Uterus (tissue), 4 donors: Measurements from ENCODE around the gene CALN1. TPM values are rescaled to one million over a fixed set of nuclear protein-coding genes. Genes with fewer than 3 reads are reported as not detected.

Source experiments
- DNase-seq, 2 donors: peaks; one replicate each; pipeline ENCODE4 v3.0.0-alpha.2; 2019 to 2020
- H3K27ac ChIP-seq, 2 donors: fragments of 200-600 bp; sonication (generic); 1 replicate in 1 of 2; 2 replicates in 1 of 2; pipeline ENCODE4 v1.5.1; 2016 to 2018
- H3K27me3 ChIP-seq, 2 donors: fragments of 200-600 bp; sonication (generic); one replicate each; pipeline ENCODE4 v1.5.1; 2018 to 2019; ENCODE audit warnings: control low read depth in 1 of 2
- H3K36me3 ChIP-seq, 2 donors: fragments of 200-600 bp; sonication (generic); one replicate each; pipeline ENCODE4 v1.5.1; 2019; ENCODE audit warnings: control low read depth in 1 of 2
- H3K4me1 ChIP-seq, 2 donors: fragments of 200-600 bp; sonication (generic); one replicate each; pipeline ENCODE4 v1.5.1; 2018 to 2019; ENCODE audit warnings: control low read depth in 1 of 2
- H3K4me3 ChIP-seq, 2 donors: fragments of 200-600 bp; sonication (generic); 1 replicate in 1 of 2; 2 replicates in 1 of 2; pipeline ENCODE4 v1.5.1; 2018 to 2019; ENCODE audit warnings: mild to moderate bottlenecking in 1 of 2
- H3K9me3 ChIP-seq, 2 donors: fragments of 200-600 bp; sonication (generic); one replicate each; pipeline ENCODE4 v1.5.1; 2019; ENCODE audit warnings: control low read depth in 1 of 2
- CTCF ChIP-seq, 4 experiments: fragments of 200-600 bp in 2 of 4; fragments of 450-650 bp in 2 of 4; sonication (generic) in 2 of 4; IDR thresholded peaks; one replicate each; pipeline ENCODE4 v1.5.1; 2016 to 2019; ENCODE audit warnings: antibody characterized with exemption in 4 of 4, mild to moderate bottlenecking in 2 of 4, moderate library complexity in 1 of 4
- POLR2A ChIP-seq, 2 donors: fragments of 450-650 bp; IDR thresholded peaks; one replicate each; pipeline ENCODE4 v1.6.1; 2016; ENCODE audit warnings: antibody characterized with exemption in 2 of 2, mild to moderate bottlenecking in 1 of 2, moderate library complexity in 1 of 2
- intact Hi-C: fragments of 100-400 bp; cut with DNase I; formaldehyde crosslinking; loops from one replicate; pipeline ENCODE4 v1.15.1; 2023; ENCODE audit warnings: low total_unique reads
- total RNA-seq, 4 donors: library from RNA; depleted of rRNA in 3 of 4; stranded (reverse); fragments of >200 nt in 3 of 4; gene quantifications; one replicate each; pipeline versions ENCODE4 v1.1.0 to v1.2.4, GENCODE V29; 2014 to 2023
- donor health status: DM: yes; HTN: yes; CAD: no.

Gene CALN1
- total RNA-seq, 4 donors from 2014 or later, result 0.49 to 2.3 (median 1.5) TPM; not detected in 1

DNA sequence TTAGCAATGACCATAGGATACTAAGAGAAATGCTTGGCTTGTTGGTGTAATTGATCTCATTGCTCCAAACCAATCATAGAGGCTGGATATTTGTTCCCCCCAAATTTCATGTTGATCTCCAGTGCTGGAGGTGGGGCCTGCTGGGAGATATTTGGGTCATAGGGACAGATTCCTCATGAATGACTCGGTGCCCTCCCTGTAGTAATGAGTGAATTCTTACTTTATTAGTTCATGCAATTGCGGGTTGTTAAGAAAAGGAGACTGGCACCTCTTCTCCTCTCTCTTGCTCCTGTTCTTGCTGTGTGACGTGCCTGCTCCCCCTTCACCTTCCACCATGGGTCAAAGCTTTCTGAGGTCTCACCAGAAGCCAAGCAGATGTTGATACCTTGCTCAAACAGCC is 630.1 kb downstream of the CALN1 start:
- Histone ChIP-seq H3K4me3 (no peak overlapping the region), H3K27me3 (no peaks in the 10 kb centered on the region), H3K9me3 (no peaks in the 10 kb centered on the region), H3K4me1 (no peaks in the 10 kb centered on the region), H3K36me3 (no peaks in the 10 kb centered on the region), H3K27ac (no peak overlapping the region)
- no peak for DNase-seq
- no peak for TF ChIP-seq POLR2A (IDR thresholded peaks at IDR 0.05)
- TF ChIP-seq CTCF (IDR thresholded peaks at IDR 0.05), result no peak
- intact Hi-C loops, result no loop called here

DNA sequence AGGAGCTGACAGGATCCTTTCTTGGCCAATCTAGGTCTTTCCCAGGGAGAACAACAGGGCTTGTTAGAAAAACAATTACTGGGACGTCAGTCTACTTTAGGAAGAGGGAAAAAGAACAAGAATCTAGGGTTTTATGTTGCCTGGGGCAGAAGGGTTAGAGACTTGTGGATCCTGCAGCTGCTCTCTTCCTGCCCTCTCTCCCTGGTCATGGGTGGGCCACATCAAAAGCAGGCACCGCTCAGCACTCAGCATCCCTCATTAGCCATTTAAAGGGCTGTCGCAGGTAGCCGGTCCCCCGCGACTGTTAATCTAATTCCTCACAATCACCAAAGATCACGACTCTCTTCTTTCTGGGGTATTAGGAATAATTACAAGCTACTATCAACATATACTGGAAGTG is 631.9 kb downstream of the CALN1 start:
- Histone ChIP-seq H3K27ac (no peak overlapping the region), H3K36me3 (no peaks in the 10 kb centered on the region), H3K9me3 (no peaks in the 10 kb centered on the region), H3K27me3 (no peaks in the 10 kb centered on the region), H3K4me1 (no peaks in the 10 kb centered on the region), H3K4me3 (no peak overlapping the region)
- DNase-seq, result no peak
- intact Hi-C loops, result no loop called here
- no peak for TF ChIP-seq CTCF (IDR thresholded peaks at IDR 0.05)
- no peak for TF ChIP-seq POLR2A (IDR thresholded peaks at IDR 0.05)

GRCh38 chr7:71777278-71777677 is 634.9 kb downstream of the CALN1 start:
- Histone ChIP-seq H3K27me3 (no peaks in the 10 kb centered on the region), H3K27ac (no peak overlapping the region), H3K4me1 (no peaks in the 10 kb centered on the region), H3K4me3 (no peak overlapping the region), H3K36me3 (no peaks in the 10 kb centered on the region), H3K9me3 (no peaks in the 10 kb centered on the region)
- no peak for DNase-seq
- no peak for TF ChIP-seq POLR2A (IDR thresholded peaks at IDR 0.05)
- no peak for TF ChIP-seq CTCF (IDR thresholded peaks at IDR 0.05)
- intact Hi-C loops, result no loop called here

- no peaks in the 10 kb centered on the region for H3K36me3 ChIP-seq
- intact Hi-C loops, result no loop called here
- no peak for DNase-seq
- H3K27ac ChIP-seq, result no peak overlapping the region
- no peaks in the 10 kb centered on the region for H3K27me3 ChIP-seq
- H3K4me3 ChIP-seq, result no peak overlapping the region
- no peaks in the 10 kb centered on the region for H3K9me3 ChIP-seq
- H3K4me1 ChIP-seq, result no peaks in the 10 kb centered on the region
- TF ChIP-seq POLR2A (IDR thresholded peaks at IDR 0.05) (no peak), CTCF (IDR thresholded peaks at IDR 0.05) (no peak)
Measured at GRCh38 chr7:71776726-71777125, 635.4 kb downstream of the CALN1 start.

GRCh38 chr7:71775648-71776047 is 636.5 kb downstream of the CALN1 start:
- intact Hi-C loops, result no loop called here
- H3K4me3 ChIP-seq, result no peak overlapping the region
- no peak for TF ChIP-seq CTCF (IDR thresholded peaks at IDR 0.05)
- TF ChIP-seq POLR2A (IDR thresholded peaks at IDR 0.05), result no peak
- no peaks in the 10 kb centered on the region for H3K27me3 ChIP-seq
- DNase-seq, result no peak
- H3K9me3 ChIP-seq, result no peaks in the 10 kb centered on the region
- no peaks in the 10 kb centered on the region for H3K36me3 ChIP-seq
- no peak overlapping the region for H3K27ac ChIP-seq
- no peaks in the 10 kb centered on the region for H3K4me1 ChIP-seq
